ENCODE data around the gene SKIDA1.

GRCh38 chr10:21531164-21531563, 5.7 kb upstream of the SKIDA1 start:
- TF ChIP-seq POLR2AphosphoS5 (IDR thresholded peaks at IDR 0.05; ENCODE audit: low read depth, low read length) (no peak), POLR2A (IDR thresholded peaks at IDR 0.05; ENCODE audit: low read depth, low read length) (no peak), TAF1 (IDR thresholded peaks at IDR 0.05; ENCODE audit: borderline replicate concordance, low read depth, low read length) (no peak)
